HEK293T (cell line): ENCODE measurements around the gene ASTN2.

ENCODE experiments used
- CTCF ChIA-PET: fragments of 350-600 bp; formaldehyde crosslinking; extraction: SDS; loops from one replicate; lab custom pipeline; 2021; ENCODE audit warnings: antibody characterized with exemption, inconsistent platforms; lab: Yijun Ruan, JAX
- POLR2A ChIA-PET: fragments of 350-600 bp; formaldehyde crosslinking; extraction: SDS; loops from one replicate; lab custom pipeline; 2020; ENCODE audit warnings: antibody characterized with exemption, inconsistent platforms; lab: Yijun Ruan, JAX
- DNase-seq: peaks from one replicate; pipeline ENCODE4 v3.0.0; 2012; ENCODE audit warnings: mixed read lengths; ENCODE audit errors: extremely low spot score
- ARNT ChIP-seq: fragments of 450-650 bp; IDR thresholded peaks from 2 replicates; pipeline ENCODE4 v1.6.1; 2017; ENCODE audit warnings: mild to moderate bottlenecking
- BHLHE40 ChIP-seq: fragments of 450-650 bp; IDR thresholded peaks from 2 replicates; pipeline ENCODE4 v1.6.1; 2016; ENCODE audit warnings: mild to moderate bottlenecking, moderate library complexity, borderline replicate concordance
- CTBP1 ChIP-seq: fragments of 450-650 bp; IDR thresholded peaks from 2 replicates; pipeline ENCODE4 v1.6.1; 2016; ENCODE audit warnings: borderline replicate concordance
- ELF4 ChIP-seq: fragments of 450-650 bp; IDR thresholded peaks from 2 replicates; pipeline ENCODE4 v1.6.1; 2017; ENCODE audit warnings: antibody characterized with exemption
- FOXA1 ChIP-seq: fragments of 450-650 bp; IDR thresholded peaks from 2 replicates; pipeline ENCODE4 v1.6.1; 2016; ENCODE audit warnings: mild to moderate bottlenecking
- FOXK2 ChIP-seq: fragments of 450-650 bp; IDR thresholded peaks from 2 replicates; pipeline ENCODE4 v1.6.1; 2016; ENCODE audit warnings: mild to moderate bottlenecking
- FOXM1 ChIP-seq: fragments of 450-650 bp; IDR thresholded peaks from 2 replicates; pipeline ENCODE4 v1.6.1; 2017; ENCODE audit warnings: mild to moderate bottlenecking, borderline replicate concordance
- HDGF ChIP-seq: fragments of 450-650 bp; IDR thresholded peaks from 2 replicates; pipeline ENCODE4 v1.6.1; 2017; ENCODE audit warnings: antibody characterized with exemption, borderline replicate concordance
- L3MBTL2 ChIP-seq: fragments of 450-650 bp; conservative IDR thresholded peaks from 2 replicates; pipeline ENCODE4 v1.6.1; 2016; ENCODE audit warnings: mild to moderate bottlenecking
- LEF1 ChIP-seq: fragments of 450-650 bp; IDR thresholded peaks from 2 replicates; pipeline ENCODE4 v1.6.1; 2017; ENCODE audit warnings: mild to moderate bottlenecking, borderline replicate concordance
- NFRKB ChIP-seq: fragments of 450-650 bp; IDR thresholded peaks from 2 replicates; pipeline ENCODE4 v1.6.1; 2016; ENCODE audit warnings: mild to moderate bottlenecking, moderate library complexity
- PKNOX1 ChIP-seq: fragments of 450-650 bp; IDR thresholded peaks from 2 replicates; pipeline ENCODE4 v1.6.1; 2016
- SP1 ChIP-seq: fragments of 450-650 bp; IDR thresholded peaks from 2 replicates; pipeline ENCODE4 v1.6.1; 2017
- SUZ12 ChIP-seq: fragments of 450-650 bp; IDR thresholded peaks from 2 replicates; pipeline ENCODE4 v1.6.1; 2016; ENCODE audit warnings: mild to moderate bottlenecking
- TARDBP ChIP-seq: fragments of 450-650 bp; IDR thresholded peaks from 2 replicates; pipeline ENCODE4 v1.6.1; 2016
- ZNF384 ChIP-seq: fragments of 450-650 bp; IDR thresholded peaks from 2 replicates; pipeline ENCODE4 v1.6.1; 2016

The ASTN2 gene

GRCh38 chr9:116819116-116819515, 595.7 kb downstream of the ASTN2 start:
- ChIA-PET CTCF (no interaction called here), POLR2A (no interaction called here)
- DNase-seq, result no peak
- no peak for TF ChIP-seq NFRKB

DNA sequence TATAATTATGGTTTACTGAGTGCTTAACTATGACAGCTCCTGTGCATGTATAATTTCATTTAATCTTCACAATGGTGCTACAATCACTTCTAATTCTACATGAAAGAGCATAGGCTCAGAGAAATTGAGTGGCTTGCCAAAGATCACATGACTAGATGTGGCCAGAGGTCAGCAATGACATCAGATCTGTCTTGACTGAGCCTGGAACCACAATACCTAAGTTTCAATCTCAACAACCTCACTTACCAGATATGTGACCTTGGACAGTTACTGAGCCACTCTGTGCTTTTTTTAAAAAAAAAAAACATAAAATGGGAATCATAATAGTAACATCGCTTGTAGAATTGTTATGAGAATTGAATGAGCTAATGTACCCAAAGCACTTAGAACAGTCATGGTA, 597.1 kb downstream of the ASTN2 start:
- CTCF ChIA-PET, result interaction anchor here (0.7 kb wide), 1 partner anchor 1650 kb away, joined by 5 read pairs; no protein-coding TSS in a partner anchor
- POLR2A ChIA-PET, result no interaction called here
- no peak for DNase-seq
- TF ChIP-seq SUZ12 (no peak), NFRKB (no peak), TARDBP (no peak), FOXA1 (no peak), PKNOX1 (no peak), L3MBTL2 (no peak)

GRCh38 chr9:116816484-116816883, 598.4 kb downstream of the ASTN2 start:
- TF ChIP-seq SUZ12, result no peak
- no peak for TF ChIP-seq HDGF
- TF ChIP-seq ARNT, result no peak
- TF ChIP-seq NFRKB, result no peak
- no peak for TF ChIP-seq PKNOX1
- no peak for TF ChIP-seq FOXM1
- no peak for TF ChIP-seq TARDBP
- no peak for TF ChIP-seq CTBP1
- DNase-seq, result no peak
- ChIA-PET CTCF (no interaction called here), POLR2A (no interaction called here)

- POLR2A ChIA-PET, result no interaction called here
- TF ChIP-seq PKNOX1 (no peak), SP1 (no peak), BHLHE40 (no peak), SUZ12 (no peak)
- no peak for DNase-seq
Observed at GRCh38 chr9:116815835-116816234, 599.0 kb downstream of the ASTN2 start.

DNA sequence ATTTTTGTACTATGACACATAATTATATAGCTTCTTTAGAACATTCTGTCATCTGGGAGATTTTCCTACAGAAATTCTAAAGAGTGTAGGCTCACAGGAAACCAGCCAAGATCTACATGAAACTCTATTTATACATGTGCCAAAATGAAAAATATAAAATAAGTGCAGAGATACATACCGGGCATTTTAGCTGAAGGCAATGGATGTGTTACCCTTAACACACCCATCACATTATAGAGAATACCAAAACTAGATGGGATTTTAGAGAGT, 601.9 kb downstream of the ASTN2 start:
- ChIA-PET POLR2A (no interaction called here), CTCF (no interaction called here)
- TF ChIP-seq FOXM1 (no peak), HDGF (no peak), NFRKB (no peak), PKNOX1 (no peak), CTBP1 (no peak), L3MBTL2 (no peak), LEF1 (no peak), FOXK2 (no peak), TARDBP (no peak), ARNT (no peak), ZNF384 (no peak), BHLHE40 (no peak), FOXA1 (no peak), SP1 (no peak), ELF4 (no peak), SUZ12 (no peak)
- DNase-seq, result no peak

More at GRCh38 chr9:116815835-116816234, 599.0 kb downstream of the ASTN2 start:
- CTCF ChIA-PET, result interaction anchor here (0.6 to 0.7 kb wide), 2 partner anchors 44 to 78 kb away, joined by 3 to 4 read pairs; no protein-coding TSS in a partner anchor

DNA sequence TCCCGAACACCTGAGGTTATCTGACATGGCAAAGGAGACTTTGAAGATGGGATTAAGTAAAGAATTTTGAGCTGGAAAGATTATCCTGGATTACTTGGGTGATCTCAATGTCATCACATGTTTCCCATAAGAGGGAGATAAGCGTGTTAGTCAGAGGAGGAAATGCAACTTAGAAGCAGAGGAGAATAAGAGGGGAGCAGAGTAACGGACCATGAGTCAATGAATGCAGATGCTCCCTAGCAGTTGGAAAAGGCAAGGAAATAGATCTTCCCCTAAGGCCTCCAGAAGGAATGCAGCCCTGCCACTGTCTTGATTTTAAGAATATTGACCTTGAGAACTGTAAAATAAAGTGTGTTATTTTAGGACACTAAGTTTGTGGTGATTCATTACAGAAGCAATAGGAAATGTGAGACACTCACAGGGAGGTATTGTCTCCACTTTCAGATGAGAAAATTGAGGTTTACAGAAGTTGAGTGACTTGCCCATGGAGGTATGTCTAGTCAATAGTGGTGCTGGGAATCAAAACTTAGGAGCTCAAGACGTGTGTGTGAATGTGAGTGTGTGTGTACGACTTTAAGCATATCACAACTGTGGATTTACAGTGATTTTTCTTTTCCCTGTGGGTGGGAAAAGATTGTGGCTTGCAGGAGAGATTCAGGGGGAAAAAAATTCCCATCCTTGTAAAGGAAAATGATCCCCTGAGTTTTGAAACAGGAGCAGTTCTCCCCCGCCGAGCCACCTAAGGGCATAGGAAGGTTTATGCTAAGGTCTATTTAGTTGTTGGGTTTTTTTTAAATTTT, 602.4 kb downstream of the ASTN2 start:
- CTCF ChIA-PET, result no interaction called here
- TF ChIP-seq BHLHE40, result no peak
- POLR2A ChIA-PET, result no interaction called here
- DNase-seq, result no peak

GRCh38 chr9:116809656-116810055, 605.2 kb downstream of the ASTN2 start:
- TF ChIP-seq ZNF384 (no peak), SUZ12 (no peak), ARNT (no peak)
- ChIA-PET CTCF (no interaction called here), POLR2A (no interaction called here)
- no peak for DNase-seq
